Central memory CD8-positive, alpha-beta T cell (primary cell): ENCODE data around the gene IFNL2.
"Not testable (repeated sequence)": the region's sequence is repeated elsewhere in the genome, so short reads cannot be mapped to it uniquely, and the experiment has no call there.

Experiments used
- ATAC-seq: fragments of 150-1000 bp; cut with Tn5 transposase; replicated peaks from 2 replicates; pipeline ENCODE4 v1.10.0; 2022; ENCODE audit warnings: mild to moderate bottlenecking, moderate FRiP score, moderate number of reproducible peaks; ENCODE audit not compliant: poor library complexity, severe bottlenecking; ENCODE audit errors: extremely low read depth
- DNase-seq, 2 donors: peaks; one replicate each; pipeline ENCODE4 v3.0.0; 2021; ENCODE audit warnings: low spot score in 2 of 2
- H3K27ac Mint-ChIP-seq: one replicate; pipeline ENCODE4 v1.8.0; 2022; ENCODE audit warnings: low read depth, mild to moderate bottlenecking, moderate library complexity, mixed read lengths
- H3K27me3 Mint-ChIP-seq: one replicate; pipeline ENCODE4 v1.8.0; 2022; ENCODE audit warnings: mixed read lengths
- H3K36me3 Mint-ChIP-seq: one replicate; pipeline ENCODE4 v1.8.0; 2022; ENCODE audit warnings: mild to moderate bottlenecking, moderate library complexity, mixed read lengths; ENCODE audit not compliant: insufficient read depth
- H3K4me1 Mint-ChIP-seq: one replicate; pipeline ENCODE4 v1.8.0; 2022; ENCODE audit warnings: mixed read lengths
- H3K4me3 Mint-ChIP-seq: one replicate; pipeline ENCODE4 v1.8.0; 2022; ENCODE audit warnings: mild to moderate bottlenecking, moderate library complexity, mixed read lengths
- H3K9me3 Mint-ChIP-seq: one replicate; pipeline ENCODE4 v1.8.0; 2022; ENCODE audit warnings: mixed read lengths

The IFNL2 gene

DNA sequence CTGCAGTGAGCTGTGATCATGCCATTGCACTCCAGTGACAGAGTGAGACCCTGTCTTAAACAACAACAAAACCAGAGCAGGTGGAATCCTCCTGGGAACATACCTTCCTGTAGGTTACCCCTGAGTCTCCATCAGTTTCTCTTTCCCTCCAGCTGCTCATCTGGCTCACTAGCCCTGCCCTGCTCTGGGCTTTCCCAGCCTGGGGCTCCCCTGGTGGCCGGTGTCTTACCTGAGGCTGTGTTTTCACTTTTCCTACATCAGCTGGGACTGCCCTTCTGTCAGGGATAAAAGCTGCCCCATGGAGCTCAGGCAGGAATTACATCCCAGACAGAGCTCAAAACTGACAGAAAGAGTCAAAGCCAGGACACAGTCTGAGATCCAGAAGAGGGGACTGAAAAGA, at the start of gene IFNL2:
TSS of gene IFNL2 (plus strand) at position 312 of the 400 bp plus-strand sequence. CDS start 173 bp downstream, outside the sequence.
- not testable (repeated sequence) for H3K36me3 Mint-ChIP-seq, H3K4me3 Mint-ChIP-seq, H3K27ac Mint-ChIP-seq, H3K9me3 Mint-ChIP-seq, DNase-seq, H3K4me1 Mint-ChIP-seq
- peak; percentile 68 for ATAC-seq
- peaks cover 46% of the 10 kb centered on the region for H3K27me3 Mint-ChIP-seq

DNA sequence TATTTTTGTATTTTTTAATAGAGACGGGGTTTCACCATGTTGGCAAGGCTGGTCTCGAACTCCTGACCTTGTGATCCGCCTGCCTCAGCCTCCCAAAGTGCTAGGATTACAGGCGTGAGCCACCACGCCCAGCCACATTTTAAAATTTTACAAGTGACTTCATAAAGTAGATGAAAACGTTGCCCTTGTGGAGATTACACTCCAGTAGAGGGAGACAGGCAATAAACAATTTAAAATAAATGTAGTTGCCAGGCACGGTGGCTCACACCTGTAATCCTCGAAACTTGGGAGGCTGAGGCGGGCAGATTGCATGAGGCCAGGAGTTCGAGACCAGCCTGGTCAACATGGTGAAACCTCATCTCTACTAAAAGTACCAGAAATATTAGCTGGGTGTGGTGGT, 49.1 kb upstream of the IFNL2 start:
- not testable (repeated sequence) for H3K27ac Mint-ChIP-seq, H3K9me3 Mint-ChIP-seq, H3K4me3 Mint-ChIP-seq, H3K4me1 Mint-ChIP-seq, DNase-seq, H3K36me3 Mint-ChIP-seq, ATAC-seq
- H3K27me3 Mint-ChIP-seq: peaks cover 41% of the 10 kb centered on the region

DNA sequence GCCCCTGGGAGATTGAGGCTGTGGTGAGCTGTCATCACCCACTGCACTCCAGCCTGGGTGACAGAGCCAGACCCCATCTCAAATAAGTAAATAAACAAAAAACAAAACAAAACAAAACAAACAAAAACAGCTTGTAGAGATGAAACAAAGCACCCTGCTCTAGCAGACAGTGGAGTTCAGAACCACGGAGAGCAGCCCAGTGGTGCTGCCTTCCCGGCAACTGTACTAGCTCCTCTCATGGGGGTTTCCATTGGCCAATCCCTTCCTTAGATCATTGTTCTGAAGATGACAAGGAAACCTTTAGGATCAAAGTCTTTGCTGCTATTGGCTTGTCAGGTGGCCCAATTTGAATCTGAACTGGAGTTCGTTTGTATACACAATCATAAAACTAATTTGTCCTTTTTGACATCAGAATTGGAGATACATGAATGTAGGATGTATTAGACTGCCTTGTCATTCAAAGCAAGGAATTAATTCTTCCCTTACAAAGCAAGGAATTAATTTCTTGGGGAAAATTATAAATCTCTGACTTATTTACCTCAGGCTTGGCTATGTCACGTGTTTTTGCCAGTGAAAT, 44.4 kb upstream of the IFNL2 start:
- H3K36me3 Mint-ChIP-seq: no peaks in the 10 kb centered on the region
- no peak overlapping the region for H3K27ac Mint-ChIP-seq
- peaks cover 41% of the 10 kb centered on the region for H3K27me3 Mint-ChIP-seq
- H3K4me1 Mint-ChIP-seq: no peaks in the 10 kb centered on the region
- no peak overlapping the region for H3K4me3 Mint-ChIP-seq
- H3K9me3 Mint-ChIP-seq: no peaks in the 10 kb centered on the region
- DNase-seq (no peak), ATAC-seq (no peak)

DNA sequence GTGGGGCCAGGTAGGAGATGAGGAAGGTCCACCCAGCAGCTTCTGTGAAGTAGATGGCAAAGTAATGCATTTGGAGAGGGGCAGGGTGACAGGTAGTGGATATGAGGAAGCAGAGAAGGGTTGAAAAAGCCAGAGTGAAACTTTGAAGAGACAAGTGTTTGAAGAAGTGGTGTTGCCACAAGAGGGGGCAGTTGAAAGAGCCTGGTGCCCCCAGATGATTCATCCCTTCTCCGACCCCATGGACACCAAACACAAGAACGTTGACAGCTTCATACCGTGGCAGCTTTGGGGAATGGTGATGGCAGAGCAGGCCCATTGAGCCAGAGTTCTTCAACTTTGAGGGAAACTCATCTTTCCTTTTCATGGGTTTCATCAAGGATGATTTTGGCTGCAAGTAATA, 43.3 kb upstream of the IFNL2 start:
- Mint-ChIP-seq H3K4me1 (no peaks in the 10 kb centered on the region), H3K27me3 (peaks cover 33% of the 10 kb centered on the region), H3K27ac (no peak overlapping the region), H3K4me3 (no peak overlapping the region), H3K36me3 (no peaks in the 10 kb centered on the region), H3K9me3 (no peaks in the 10 kb centered on the region)
- DNase-seq: no peak
- no peak for ATAC-seq

DNA sequence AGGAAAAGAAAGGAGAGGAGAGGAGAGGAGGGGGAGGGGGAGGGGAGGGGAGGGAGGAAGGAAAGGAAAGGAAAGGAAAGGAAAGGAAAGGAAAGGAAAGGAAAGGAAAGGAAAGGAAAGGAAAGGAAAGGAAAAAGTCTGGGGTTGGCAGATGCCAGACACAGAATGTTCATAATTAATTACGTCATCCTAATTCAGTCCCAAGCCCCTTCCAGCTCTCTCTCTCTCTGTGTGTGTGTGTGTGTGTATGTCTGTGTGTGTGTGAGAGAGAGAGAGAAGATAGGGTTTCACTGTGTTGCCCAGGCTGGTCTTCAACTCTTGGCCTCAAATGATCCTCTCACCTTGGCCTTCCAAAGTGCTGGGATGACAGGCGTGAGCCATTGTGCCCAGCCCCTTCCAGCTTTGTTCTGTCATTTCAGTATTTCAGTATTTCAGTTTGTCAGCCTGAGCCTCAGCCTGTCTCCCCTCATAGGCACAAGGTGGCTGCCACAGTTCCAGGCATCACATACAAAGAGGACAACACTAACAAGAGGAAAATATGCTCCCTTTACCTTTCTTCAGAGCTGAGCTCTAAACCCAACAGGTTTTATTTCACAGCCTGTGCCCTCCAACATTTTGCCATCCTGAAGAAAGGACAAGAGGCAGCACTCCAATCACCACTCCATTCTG, 38.0 kb upstream of the IFNL2 start:
- H3K4me3 Mint-ChIP-seq: no peak overlapping the region
- no peak overlapping the region for H3K27ac Mint-ChIP-seq
- ATAC-seq (no peak), DNase-seq (no peak)
- H3K27me3 Mint-ChIP-seq: peaks cover 2% of the 10 kb centered on the region
- no peaks in the 10 kb centered on the region for H3K4me1 Mint-ChIP-seq
- no peaks in the 10 kb centered on the region for H3K9me3 Mint-ChIP-seq
- H3K36me3 Mint-ChIP-seq: peaks cover 5% of the 10 kb centered on the region

DNA sequence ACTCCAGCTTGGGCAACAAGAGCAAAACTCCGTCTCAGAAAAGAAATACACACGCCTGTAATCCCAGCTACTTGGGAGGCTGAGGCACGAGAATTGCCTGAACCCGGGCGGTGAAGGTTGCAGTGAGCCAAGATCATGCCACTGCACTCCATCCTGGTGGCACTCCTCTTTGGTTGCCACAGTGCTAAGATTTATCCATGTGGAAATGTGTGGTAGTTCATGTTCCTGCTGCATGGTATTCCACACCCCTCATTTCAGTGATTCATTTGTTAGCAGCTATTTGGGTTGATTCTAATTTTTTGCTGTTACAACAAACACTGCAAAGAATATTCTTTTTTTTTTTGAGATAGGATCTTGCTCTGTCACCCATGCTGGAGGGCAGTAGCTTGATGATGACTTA, 35.5 kb upstream of the IFNL2 start:
- H3K27ac Mint-ChIP-seq: no peak overlapping the region

DNA sequence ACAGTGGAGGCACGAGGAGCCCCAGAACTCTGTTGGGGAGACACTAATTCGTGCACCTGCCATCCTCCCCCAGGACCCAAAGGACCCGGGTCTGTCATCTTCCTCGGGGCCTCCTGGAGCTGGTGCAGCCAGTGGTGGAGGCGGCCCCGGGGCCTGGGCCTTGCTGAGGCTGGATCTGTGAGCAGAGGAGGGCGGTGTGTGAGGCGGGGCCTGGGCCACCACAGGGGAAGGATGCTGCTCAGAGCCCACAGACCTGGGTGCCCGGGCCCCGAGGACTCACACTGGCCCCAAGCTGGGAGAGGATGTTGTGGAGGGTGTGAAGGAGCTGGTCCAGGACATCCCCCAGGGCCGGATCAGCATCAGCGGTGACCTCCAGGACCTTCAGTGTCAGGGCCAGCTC, 31.7 kb upstream of the IFNL2 start:
- DNase-seq (peak in 1 of 2 donors; percentile 14), ATAC-seq (peak; percentile 90)
- Mint-ChIP-seq H3K4me1 (peaks cover 28% of the 10 kb centered on the region), H3K27me3 (no peaks in the 10 kb centered on the region), H3K36me3 (peaks cover 2% of the 10 kb centered on the region), H3K27ac (peak overlapping the region; percentile 88), H3K4me3 (peak overlapping the region; percentile 71), H3K9me3 (no peaks in the 10 kb centered on the region)

More for the DNA sequence above, 35.5 kb upstream of the IFNL2 start:
- H3K27me3 Mint-ChIP-seq: no peaks in the 10 kb centered on the region
- ATAC-seq (no peak), DNase-seq (no peak)
- peaks cover 19% of the 10 kb centered on the region for H3K4me1 Mint-ChIP-seq
- H3K4me3 Mint-ChIP-seq: no peak overlapping the region
- no peaks in the 10 kb centered on the region for H3K9me3 Mint-ChIP-seq
- H3K36me3 Mint-ChIP-seq: peaks cover 5% of the 10 kb centered on the region

DNA sequence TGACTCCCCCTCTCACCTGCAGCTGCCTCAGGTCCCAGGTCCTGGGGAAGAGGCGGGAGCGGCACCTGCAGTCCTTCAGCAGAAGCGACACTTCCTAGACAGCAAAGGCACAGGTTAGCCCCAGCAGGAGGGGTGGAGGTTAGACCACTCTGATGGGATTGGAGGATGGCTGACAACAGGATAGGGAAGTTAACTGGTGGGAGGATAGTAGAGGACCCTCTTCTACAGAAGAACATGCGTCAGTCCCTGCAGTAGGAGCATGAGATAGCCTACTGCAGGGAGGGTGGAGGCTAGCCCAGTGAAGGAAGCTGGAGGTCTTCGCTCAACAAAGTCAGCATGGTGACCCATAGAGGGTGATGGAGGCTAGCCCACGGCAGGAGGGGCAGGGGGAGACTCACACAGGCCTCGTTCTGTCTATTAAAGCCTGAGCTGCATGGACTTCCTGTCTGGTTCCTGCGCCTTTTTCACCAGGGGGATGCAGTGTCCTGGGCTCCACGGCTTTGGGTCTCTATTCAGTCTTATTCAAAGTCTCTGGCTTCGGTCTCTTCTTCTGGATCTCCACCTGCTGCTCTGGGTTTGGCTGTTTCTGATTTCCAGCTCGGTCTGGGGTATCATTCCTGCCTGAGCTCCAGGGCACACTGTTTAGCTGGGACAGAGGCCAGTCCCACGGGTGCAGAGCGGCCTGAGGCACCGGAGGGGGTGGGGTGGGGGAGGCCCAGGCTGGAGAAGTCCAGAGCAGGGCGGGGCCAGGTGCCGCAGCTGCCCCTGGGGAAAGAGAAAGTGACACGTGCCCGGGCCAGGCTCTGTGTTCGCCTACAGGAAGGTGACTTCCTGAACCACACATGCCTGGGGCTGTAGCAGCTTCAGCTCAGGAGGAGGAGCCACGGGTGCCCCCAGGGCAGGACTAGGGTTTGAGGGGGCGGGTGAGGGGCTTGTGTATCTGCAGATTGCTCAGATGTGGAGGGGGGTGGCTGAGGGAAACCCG, 30.7 kb upstream of the IFNL2 start:
- H3K4me1 Mint-ChIP-seq: peaks cover 28% of the 10 kb centered on the region
- peaks cover 2% of the 10 kb centered on the region for H3K36me3 Mint-ChIP-seq
- ATAC-seq (no peak), DNase-seq (no peak)
- H3K9me3 Mint-ChIP-seq: no peaks in the 10 kb centered on the region
- H3K27me3 Mint-ChIP-seq: no peaks in the 10 kb centered on the region
- peak overlapping the region; percentile 71 for H3K4me3 Mint-ChIP-seq
- peak overlapping the region; percentile 88 for H3K27ac Mint-ChIP-seq

DNA sequence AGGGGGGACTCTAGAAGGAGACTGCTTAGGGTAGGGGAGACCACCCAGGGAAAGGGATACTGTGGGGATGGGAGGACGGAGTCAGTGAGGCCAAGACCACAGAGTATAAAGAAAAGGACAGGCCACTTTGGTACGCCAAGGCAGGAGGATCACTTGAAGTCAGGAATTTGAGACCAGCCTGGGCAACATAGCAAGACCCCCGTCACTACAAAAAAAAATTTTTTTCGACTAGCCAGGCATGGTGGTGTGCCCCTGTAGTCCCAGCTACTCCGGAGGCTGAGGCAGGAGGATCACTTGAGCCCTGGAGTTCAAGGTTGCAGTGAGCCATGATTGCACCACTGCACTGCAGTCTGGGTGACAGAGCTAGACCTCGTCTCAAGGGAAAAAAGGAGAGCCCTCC, 30.0 kb upstream of the IFNL2 start:
- no peak for ATAC-seq

DNA sequence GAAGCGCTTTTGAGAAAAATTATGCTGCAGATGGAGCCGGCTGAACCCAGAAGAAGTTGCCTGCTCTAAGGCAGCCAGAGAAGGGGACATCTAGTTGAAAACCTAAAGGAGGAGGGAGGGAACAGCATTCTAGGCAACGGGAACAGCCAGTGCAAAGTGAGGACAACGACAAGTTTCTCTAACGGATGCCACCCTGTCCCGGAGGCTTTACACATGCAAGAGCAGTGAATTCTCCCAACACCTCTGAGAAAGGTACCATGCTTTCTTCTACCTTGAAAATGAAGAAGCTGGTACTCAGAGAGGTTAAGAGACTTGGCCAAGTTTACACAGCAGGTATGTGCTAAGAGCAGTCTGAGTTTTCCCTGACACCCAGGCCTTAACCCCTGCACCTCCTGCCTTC, 29.3 kb upstream of the IFNL2 start:
- no peaks in the 10 kb centered on the region for H3K9me3 Mint-ChIP-seq
- DNase-seq: no peak
- no peak overlapping the region for H3K4me3 Mint-ChIP-seq
- H3K27me3 Mint-ChIP-seq: no peaks in the 10 kb centered on the region
- no peak for ATAC-seq
- peaks cover 28% of the 10 kb centered on the region for H3K4me1 Mint-ChIP-seq
- H3K27ac Mint-ChIP-seq: no peak overlapping the region
- H3K36me3 Mint-ChIP-seq: no peaks in the 10 kb centered on the region

More for the DNA sequence above, 30.0 kb upstream of the IFNL2 start:
- peak overlapping the region; percentile 88 for H3K27ac Mint-ChIP-seq
- peaks cover 28% of the 10 kb centered on the region for H3K4me1 Mint-ChIP-seq
- H3K4me3 Mint-ChIP-seq: peak overlapping the region; percentile 71
- H3K36me3 Mint-ChIP-seq: no peaks in the 10 kb centered on the region
- no peak for DNase-seq
- H3K9me3 Mint-ChIP-seq: no peaks in the 10 kb centered on the region
- no peaks in the 10 kb centered on the region for H3K27me3 Mint-ChIP-seq

DNA sequence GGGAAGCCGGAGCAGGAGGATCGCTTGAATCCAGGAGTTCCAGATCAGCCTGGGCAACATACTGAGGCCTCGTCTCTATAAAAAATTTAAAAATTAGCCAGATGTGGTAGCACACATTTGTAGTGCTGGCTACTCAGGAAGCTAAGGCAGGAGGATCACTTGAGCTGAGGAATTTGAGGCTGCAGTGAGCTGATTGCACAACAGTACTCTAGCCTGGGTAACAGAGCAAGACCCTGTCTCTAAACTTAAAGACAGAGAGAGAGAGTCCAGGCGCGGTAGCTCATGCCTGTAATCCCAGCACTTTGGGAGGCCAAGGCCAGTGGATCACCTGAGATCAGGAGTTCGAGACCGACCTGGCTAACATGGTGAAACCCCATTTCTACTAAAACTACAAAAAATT, 27.8 kb upstream of the IFNL2 start:
- ATAC-seq: no peak
- Mint-ChIP-seq H3K27me3 (no peaks in the 10 kb centered on the region), H3K27ac (no peak overlapping the region), H3K36me3 (no peaks in the 10 kb centered on the region), H3K9me3 (no peaks in the 10 kb centered on the region), H3K4me3 (no peak overlapping the region), H3K4me1 (peaks cover 28% of the 10 kb centered on the region)
- DNase-seq: no peak

DNA sequence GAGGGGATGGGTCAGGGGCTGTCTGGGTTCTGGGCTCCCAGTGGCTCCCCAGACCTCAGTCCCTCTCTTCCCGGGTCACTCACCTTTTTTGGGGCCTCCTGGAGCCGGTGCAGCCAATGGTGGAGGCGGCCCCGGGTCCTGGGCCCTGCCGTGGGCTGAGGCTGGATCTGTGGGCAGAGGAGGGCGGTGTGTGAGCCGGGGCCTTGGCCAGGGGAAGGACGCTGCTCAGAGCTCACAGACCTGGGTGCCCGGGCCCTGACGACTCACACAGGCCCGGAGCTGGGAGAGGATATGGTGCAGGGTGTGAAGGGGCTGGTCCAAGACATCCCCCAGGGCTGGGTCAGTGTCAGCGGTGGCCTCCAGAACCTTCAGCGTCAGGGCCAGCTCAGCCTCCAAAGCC, 24.5 kb upstream of the IFNL2 start:
- H3K36me3 Mint-ChIP-seq, H3K27me3 Mint-ChIP-seq, H3K4me1 Mint-ChIP-seq, H3K27ac Mint-ChIP-seq, H3K4me3 Mint-ChIP-seq, H3K9me3 Mint-ChIP-seq, DNase-seq, ATAC-seq: not testable (repeated sequence)
